Medulla oblongata (tissue), 1 donor: ENCODE measurements around the gene ZNF474.
"Not testable (repeated sequence)": the region's sequence is repeated elsewhere in the genome, so short reads cannot be mapped to it uniquely, and the experiment has no call there.

Source experiments
- DNase-seq: peaks from one replicate; pipeline ENCODE4 v3.0.0-alpha.2; 2015; ENCODE audit errors: extremely low spot score

Gene ZNF474

DNA sequence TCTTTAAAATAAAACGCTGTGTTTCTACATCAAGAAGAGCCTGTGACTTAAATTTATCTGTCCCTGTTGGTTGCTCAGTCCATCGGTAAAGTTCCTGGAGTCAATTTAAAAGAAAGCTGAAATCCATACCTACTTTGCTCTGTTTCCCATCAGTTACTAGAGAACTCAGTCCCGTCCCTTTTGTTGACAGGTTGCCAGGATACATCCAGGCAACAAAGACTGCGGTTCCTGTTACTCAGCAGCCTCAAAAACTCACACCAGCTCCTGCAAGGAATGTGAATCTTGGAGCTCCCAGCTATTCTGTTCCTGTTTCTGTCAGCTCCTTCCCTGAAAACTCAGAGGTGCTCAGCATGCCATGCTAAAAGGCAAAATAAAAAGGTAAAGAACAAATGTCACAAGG, at the start of gene ZNF474:
Gene ZNF474 (plus strand): TSS at position 241 of the 400 bp plus-strand sequence. CDS start 22,445 bp downstream, outside the sequence.
- DNase-seq = peak; percentile 64

DNA sequence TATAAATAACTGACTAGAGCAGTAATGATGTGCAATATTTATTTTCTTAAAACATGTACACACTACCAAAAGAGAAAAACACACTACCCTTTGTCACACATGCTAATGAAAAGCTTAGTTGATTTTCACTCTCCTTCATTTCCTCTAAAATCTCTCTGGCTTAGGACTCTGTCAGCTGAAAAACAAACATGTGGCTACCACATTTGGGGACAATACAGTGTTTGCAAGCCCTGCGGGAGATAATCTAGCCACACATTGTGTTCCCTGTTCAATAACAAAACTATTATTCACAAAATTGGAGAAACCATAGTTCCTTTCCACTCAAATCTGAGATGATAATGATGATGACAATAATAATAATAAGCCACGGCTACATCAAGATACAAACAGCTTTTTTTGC, 47.8 kb upstream of the ZNF474 start:
- DNase-seq = peak; percentile 25

GRCh38 chr5:122083535-122083934, 45.8 kb upstream of the ZNF474 start:
- DNase-seq = no peak

- DNase-seq = no peak
Observed at GRCh38 chr5:122085041-122085440, 44.3 kb upstream of the ZNF474 start.

DNA sequence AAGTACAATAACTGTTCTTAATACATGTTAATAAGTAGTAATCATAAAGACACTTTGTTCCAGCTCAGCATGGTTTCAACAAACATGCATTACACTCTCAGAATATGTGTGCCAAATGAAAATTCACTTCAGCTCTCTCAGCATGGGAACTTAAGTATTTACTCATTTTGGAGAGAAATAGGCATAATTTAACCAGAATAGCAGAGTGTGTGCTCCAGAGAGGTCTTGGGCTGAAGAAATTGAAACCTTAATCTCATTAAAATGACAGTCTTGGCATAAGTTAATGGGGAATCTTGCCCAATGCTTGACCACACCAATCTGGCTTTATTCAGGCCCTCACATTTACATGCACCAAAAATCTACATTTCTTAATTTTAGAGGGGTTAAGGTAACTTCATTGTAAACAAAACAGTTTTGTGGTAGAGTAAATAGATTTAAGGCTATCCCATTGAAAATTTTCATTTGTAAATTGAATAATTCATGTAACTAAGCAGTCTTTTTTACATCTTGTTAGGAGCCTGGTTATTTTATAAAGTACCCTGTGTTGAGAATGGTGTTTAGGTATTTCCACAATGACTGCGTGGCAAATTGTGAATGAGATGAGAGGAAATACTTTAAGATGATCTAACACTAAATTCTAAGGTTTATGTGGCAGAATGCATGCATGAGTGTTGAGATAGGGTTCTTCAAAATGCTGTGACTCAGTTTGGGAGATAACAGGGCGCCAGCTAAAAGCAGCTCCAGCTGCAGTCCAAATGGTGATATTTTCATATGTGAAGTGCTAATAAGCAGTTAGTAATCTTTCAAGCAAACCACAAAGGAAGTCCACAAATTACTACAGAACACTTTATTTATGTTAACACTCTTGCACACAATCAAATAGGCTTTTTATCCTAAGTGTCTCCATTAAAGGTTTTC, 40.0 kb upstream of the ZNF474 start:
- DNase-seq = no peak

DNA sequence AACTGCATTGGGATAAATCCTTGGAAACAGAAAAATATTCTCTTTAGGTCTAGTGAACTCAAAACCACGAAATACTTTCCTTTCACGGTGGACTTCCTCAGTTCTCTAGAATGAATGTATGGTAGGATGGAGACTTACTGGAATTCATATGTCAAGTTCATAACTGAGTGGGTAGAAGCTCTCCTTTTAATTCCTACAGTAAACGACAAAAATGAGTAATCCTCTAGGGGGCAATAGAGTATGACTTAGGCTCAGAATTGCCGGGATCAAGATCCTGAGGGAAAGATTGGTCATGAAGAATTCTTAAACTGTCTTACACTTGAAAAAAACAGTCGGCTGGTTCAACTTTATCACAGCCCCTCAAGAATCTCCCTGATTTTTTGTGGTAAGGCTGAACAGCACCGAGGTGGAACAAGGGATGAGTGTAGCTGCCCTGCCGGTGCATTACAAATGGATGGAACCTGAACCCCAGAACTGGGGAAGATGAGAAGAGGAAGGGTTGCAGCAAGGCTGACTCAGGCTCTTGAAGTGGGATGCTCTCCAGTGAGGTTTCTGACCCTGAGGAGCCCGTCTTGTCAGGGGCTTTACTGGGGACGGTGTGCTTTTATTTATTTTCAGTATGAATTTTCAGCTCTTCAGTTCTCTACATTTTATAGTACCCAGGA, 37.3 kb upstream of the ZNF474 start:
- DNase-seq = peak; percentile 49

DNA sequence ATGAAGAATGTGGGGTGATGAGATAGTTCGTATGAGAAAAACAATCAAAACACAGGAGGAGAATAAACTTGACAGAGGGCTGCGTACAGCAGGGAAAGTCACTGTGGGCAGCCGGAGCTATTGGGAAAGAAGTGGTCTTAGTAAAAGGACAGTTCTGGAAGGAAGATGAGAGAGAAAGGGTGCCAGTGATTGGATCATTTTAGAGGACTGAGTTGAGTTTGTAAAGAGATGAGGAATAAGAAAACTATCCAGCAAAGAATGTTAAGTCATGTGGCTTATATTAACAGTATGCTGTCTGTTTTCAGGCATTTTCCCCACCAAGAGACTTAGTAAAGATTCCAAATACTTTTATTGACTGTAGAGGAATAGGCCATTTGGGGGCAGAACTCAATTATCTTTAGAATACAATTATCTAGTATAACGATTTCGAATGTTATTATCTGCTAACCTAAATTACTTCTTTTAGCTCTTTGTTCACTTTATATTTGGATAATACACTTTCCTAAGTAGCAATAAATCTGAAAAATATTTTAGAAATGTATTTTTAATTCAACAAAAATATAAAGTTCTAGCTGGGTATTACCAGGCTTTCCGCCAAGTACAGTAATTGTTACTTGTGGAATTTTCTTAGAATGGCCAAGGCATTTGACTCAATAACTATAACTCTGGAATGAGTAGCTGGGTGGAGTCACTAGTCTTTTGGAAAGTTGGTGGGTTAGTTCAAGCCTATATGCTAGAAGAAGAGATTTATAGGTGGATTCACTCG, 35.7 kb upstream of the ZNF474 start:
- no peak for DNase-seq

- DNase-seq = not testable (repeated sequence)
Observed at GRCh38 chr5:122094251-122094650, 35.1 kb upstream of the ZNF474 start.

DNA sequence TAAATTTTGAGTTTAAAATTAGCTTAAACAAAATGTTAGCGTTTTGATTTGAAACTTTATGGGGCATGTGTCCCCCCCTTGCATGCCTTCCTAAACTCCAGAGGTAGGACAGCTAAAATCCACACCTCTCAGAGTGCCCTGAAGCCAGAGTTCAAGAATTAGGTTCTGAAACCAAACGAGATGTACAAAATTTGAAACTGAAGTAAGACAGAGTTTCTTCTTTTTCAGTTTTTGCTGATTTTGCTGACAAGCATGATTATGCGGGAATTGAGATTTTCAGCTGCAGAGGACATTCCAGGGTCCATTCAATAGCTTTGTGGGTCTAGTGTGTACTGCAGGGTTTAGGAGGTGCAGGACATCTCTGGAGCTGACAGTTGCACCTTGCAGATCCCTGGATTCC, 34.2 kb upstream of the ZNF474 start:
- DNase-seq = no peak

DNA sequence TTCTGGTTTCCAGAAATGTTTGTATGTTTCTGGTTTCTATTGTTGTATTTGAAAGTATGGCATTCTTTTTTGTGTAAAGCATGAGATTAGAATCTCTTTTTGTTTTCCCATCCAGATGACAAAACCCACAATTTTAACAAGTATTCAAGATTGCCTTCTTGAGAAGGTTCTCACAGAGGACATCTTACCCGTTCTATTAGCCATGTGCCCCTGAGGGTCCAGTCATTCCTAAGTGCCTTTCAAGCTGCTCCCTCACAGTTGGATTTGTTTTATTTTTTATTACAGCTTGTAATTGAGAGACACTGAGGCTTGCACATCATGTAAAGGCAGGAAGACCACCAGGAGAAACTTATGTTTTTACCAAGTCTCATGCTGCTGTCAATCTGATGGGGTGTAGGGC, 32.0 kb upstream of the ZNF474 start:
- no peak for DNase-seq

- DNase-seq = no peak
Observed at GRCh38 chr5:122099060-122099790, 30.1 kb upstream of the ZNF474 start.

DNA sequence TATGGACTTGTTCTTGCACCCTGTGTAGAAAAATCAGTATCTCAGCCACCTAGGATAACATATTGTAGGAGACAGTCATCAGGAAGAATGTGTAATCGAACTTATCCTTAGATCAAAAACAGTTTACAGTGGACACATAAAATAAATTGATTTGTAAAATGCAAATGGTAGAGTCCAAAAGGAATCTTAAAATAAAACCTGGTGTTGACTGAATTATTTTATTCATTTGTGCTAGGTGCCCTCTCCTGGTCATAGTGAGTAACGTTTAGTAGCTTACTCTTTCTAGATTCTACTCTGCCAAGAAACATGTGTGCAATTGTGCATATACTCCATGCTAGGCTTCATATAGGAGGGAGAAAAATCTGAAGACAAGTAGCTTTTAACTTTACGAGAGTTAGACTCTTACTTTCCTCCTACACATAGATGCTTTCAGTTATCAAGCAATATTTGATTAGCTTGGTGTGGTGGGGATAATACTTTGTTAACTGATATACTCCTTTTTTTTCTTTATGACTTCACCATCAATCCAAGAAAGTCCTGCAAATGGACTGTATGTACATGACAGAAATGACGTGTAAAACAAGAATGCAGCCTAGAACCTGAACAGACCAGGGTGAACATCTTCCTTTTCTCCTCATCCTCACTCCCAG, 27.6 kb upstream of the ZNF474 start:
- DNase-seq = peak; percentile 47

- no peak for DNase-seq
Observed at GRCh38 chr5:122102825-122103224, 26.5 kb upstream of the ZNF474 start.

GRCh38 chr5:122105909-122106308, 23.4 kb upstream of the ZNF474 start:
- DNase-seq = no peak

DNA sequence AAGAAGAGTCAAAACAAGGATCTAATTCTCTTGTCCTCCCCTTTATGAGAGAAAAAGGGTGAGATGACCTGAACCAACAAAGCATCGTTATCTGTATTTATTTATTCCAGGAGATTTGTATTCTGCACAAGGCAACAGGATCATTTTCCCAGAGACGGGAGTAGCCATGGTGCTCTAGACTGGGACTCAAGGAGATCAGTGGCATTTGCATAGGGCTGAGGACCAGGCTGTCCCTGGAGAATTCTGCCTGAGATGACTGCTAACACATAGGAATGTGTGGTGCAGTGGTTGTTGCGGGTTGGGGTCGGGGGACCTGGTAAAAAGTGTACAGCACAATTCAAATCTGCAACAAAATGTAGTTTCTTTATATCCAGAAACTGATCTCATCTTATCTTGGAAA, 22.3 kb upstream of the ZNF474 start:
- DNase-seq = no peak

DNA sequence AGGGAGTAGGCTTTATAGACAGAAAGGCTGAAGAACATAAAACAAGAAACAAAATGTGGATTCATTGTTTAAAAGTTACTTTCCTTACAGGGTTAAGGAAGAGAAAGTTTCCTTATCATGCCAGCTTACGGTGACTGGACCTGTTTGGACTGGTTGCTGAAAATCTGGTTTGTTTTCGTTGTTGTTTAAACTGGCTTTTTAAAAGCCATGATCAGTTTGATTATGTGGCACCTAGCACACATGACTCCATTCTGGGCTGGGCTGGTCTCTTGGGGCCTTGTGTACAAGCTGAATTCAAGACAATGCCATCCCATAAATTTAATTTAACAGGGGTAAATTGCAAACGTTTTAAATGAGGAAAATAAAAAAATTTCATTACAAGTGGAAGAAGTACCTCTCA, 18.4 kb upstream of the ZNF474 start:
- DNase-seq = no peak

DNA sequence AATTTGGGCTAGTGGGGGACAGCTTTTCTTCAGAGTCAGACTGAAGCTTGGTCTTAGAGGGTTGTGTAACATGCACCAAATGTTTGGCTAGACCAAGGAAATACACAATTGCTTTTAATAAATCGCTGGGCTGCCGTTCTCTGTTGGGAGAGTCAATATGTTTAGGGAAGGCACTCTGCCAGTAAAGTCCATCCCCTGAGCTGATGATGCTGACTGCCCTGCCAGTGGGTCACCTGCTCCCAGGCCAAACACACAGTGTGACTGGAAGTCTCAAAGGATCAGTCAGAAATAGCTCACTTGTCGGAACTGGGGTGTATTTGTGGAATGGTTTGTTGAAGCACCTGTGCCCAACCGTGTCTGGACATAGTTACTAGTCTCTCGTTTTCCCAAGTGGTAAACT, 17.9 kb upstream of the ZNF474 start:
- DNase-seq = no peak

DNA sequence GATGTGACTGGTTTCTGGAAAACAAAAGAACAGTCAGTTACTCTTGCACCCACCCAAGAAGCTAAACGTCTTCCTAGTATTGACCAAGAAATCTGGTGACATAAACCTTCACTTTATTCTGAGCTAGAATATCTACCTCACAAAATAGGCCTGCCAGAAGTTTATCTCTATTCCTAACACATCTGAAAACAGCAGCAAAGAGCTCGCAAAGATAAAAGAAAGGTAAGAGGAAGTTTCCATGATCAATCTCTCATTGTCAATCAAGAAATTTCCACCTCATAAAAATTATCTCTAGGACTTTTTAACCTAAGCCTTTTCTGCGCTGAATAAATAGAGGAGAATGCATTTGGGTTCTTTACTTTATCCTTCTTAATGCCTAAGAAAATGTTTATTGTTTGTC, 17.3 kb upstream of the ZNF474 start:
- DNase-seq = no peak

- DNase-seq = no peak
Observed at GRCh38 chr5:122112733-122113558, 16.4 kb upstream of the ZNF474 start.

GRCh38 chr5:122114501-122114900, 14.8 kb upstream of the ZNF474 start:
- DNase-seq = no peak
